ENCODE measurements around the gene LAMA2. TPM values are rescaled to one million over a fixed set of nuclear protein-coding genes. Genes with fewer than 3 reads are reported as not detected.
"Not testable (repeated sequence)": the region's sequence is repeated elsewhere in the genome, so short reads cannot be mapped to it uniquely, and the experiment has no call there.

The LAMA2 gene
- total and polyA plus RNA-seq, 2 of the 8 experiments (the other 6 are each of a cell fraction or from before 2014, with no cell fraction given): 1.3 to 3.8 TPM

DNA sequence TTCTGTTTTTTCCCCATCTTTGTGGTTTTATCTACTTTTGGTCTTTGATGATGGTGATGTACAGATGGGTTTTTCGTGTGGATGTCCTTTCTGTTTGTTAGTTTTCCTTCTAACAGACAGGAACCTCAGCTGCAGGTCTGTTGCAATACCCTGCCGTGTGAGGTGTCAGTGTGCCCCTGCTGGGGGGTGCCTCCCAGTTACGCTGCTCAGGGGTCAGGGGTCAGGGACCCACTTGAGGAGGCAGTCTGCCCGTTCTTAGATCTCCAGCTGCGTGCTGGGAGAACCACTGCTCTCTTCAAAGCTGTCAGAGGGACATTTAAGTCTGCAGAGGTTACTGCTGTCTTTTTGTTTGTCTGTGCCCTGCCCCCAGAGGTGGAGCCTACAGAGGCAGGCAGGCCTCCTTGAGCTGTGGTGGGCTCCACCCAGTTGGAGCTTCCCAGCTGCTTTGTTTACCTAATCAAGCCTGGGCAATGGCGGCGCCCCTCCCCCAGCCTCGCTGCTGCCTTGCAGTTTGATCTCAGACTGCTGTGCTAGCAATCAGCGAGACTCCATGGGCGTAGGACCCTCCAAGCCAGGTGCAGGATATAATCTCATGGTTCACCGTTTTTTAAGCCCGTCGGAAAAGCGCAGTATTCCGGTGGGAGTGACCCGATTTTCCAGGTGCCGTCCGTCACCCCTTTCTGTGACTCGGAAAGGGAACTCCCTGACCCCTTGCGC is 289.5 kb downstream of the LAMA2 start:
- Histone ChIP-seq H3K9ac (replicated peaks in 1 of 4; ENCODE audit: extremely low read depth in 1 of 4, low read depth in 3 of 4, low read length in 3 of 4) (peak overlapping the region in 1 of 4 experiments; percentile 67; a peak in 1 of 7 replicates), H4K8ac (ENCODE audit: extremely low read depth, insufficient read depth, low read length) (peak overlapping the region; percentile 7; the same call in 1 of the 2 replicates), H3K4me3 (ENCODE audit: extremely low read depth in 1 of 4, insufficient read depth in 2 of 4, low read depth in 3 of 4, low read length in 4 of 4) (peak overlapping the region; percentile 35 to 56 (median 46); a peak in 7 of 8 replicates), H3K4me2 (ENCODE audit: insufficient read depth in 1 of 2, low read depth in 2 of 2, low read length in 2 of 2) (peak overlapping the region; percentile 58 to 73)
- H4K5ac ChIP-seq (ENCODE audit: insufficient read length, low read depth, low read length); H2BK15ac ChIP-seq (ENCODE audit: low read length); H2BK120ac ChIP-seq (replicated peaks; ENCODE audit: low read depth, low read length); FAIRE-seq; H3K23ac ChIP-seq (ENCODE audit: insufficient read length); H3K9me3 ChIP-seq (ENCODE audit: insufficient read depth in 2 of 2, low read depth in 1 of 2, low read length in 1 of 2); CTCF ChIA-PET (ENCODE audit: partially characterized antibody); H3K23me2 ChIP-seq (ENCODE audit: low read depth, low read length); H3K56ac ChIP-seq (replicated peaks; ENCODE audit: insufficient read length, low read depth, low read length); H3K18ac ChIP-seq (ENCODE audit: extremely low read depth, low read length); H3K4me1 ChIP-seq (replicated peaks in 1 of 4; ENCODE audit: control insufficient read depth in 3 of 4, insufficient read depth in 4 of 4, low read length in 3 of 4); H3K27me3 ChIP-seq (replicated peaks in 1 of 4; ENCODE audit: control insufficient read depth in 3 of 4, extremely low read depth in 1 of 4, insufficient read depth in 3 of 4, low read length in 3 of 4); H3K79me1 ChIP-seq (ENCODE audit: low read depth, low read length); H3K79me2 ChIP-seq (ENCODE audit: control insufficient read depth in 1 of 2, insufficient read depth in 2 of 2, low read length in 2 of 2); H3K4ac ChIP-seq (replicated peaks; ENCODE audit: insufficient read length, low read depth, low read length); H2AFZ ChIP-seq (ENCODE audit: low read length); H3K27ac ChIP-seq (ENCODE audit: low read depth, low read length); H2BK5ac ChIP-seq (ENCODE audit: low read depth, low read length); H3K14ac ChIP-seq (ENCODE audit: insufficient read length); H4K91ac ChIP-seq (replicated peaks; ENCODE audit: insufficient read length, low read length); H2AK5ac ChIP-seq (ENCODE audit: low read depth, low read length); H3K36me3 ChIP-seq (ENCODE audit: control insufficient read depth in 2 of 4, insufficient read depth in 4 of 4, low read length in 3 of 4); H2BK20ac ChIP-seq (ENCODE audit: low read length); H4K20me1 ChIP-seq (replicated peaks in 1 of 2; ENCODE audit: control insufficient read depth in 1 of 2, insufficient read depth in 2 of 2, low read length in 2 of 2); H2BK12ac ChIP-seq (ENCODE audit: low read depth, low read length): not testable (repeated sequence)
- POLR2A ChIA-PET (ENCODE audit: partially characterized antibody): interaction anchor here (0.9 kb wide), 1 partner anchor 12 kb away, joined by 3 read pairs; no protein-coding TSS in a partner anchor
- 0 out of 2 replicates have a peak, but pooled peaks have one; percentile 23 for TF ChIP-seq TAF1 (IDR thresholded peaks at IDR 0.05; ENCODE audit: low read depth, low read length)
- TF ChIP-seq KDM4A (IDR thresholded peaks at IDR 0.05; ENCODE audit: low read depth, low read length, severe bottlenecking): peak; percentile 27
- 23% methylated on average over 17 of the region's 20 CpGs; no CpG with 5 or more reads in 1 of the 2 experiments for WGBS, 2 experiments (ENCODE audit: extremely low coverage in 1 of 2, insufficient coverage in 1 of 2, insufficient read length in 1 of 2, insufficient replicate concordance in 2 of 2, low coverage in 1 of 2, low lambda C conversion rate in 2 of 2, missing lambda C conversion rate in 1 of 2)
- DNase-seq (ENCODE audit: low read depth in 1 of 2, low spot score in 2 of 2): peak in 1 of 2 experiments; percentile 81
